Nephron (organoid): ENCODE data around the gene GPR162.
A peak's percentile ranks its signal among the peaks of the same experiment; 100 is the strongest.

Experiments used
- H3K27ac Mint-ChIP-seq, 3 experiments: 2 replicates each; pipeline ENCODE4 v1.8.0; 2020; ENCODE audit warnings: mixed read lengths in 3 of 3, mild to moderate bottlenecking in 2 of 3, moderate library complexity in 1 of 3
- H3K27me3 Mint-ChIP-seq: 2 replicates; pipeline ENCODE4 v1.8.0; 2021; ENCODE audit warnings: low read depth, mild to moderate bottlenecking, moderate library complexity, mixed read lengths
- H3K36me3 Mint-ChIP-seq: 2 replicates; pipeline ENCODE4 v1.8.0; 2020; ENCODE audit warnings: low read depth, mixed read lengths
- H3K4me1 Mint-ChIP-seq: 2 replicates; pipeline ENCODE4 v1.8.0; 2020; ENCODE audit warnings: mixed read lengths
- H3K4me3 Mint-ChIP-seq, 3 experiments: 2 replicates each; pipeline ENCODE4 v1.8.0; 2020; ENCODE audit warnings: mild to moderate bottlenecking in 3 of 3, mixed read lengths in 3 of 3, moderate library complexity in 2 of 3
- H3K9me3 Mint-ChIP-seq: 2 replicates; pipeline ENCODE4 v1.8.0; 2020; ENCODE audit warnings: mixed read lengths
- TF ChIP-seq, protein P1 (sequence below), 3 experiments: fragments of 200-600 bp; sonication (generic); IDR thresholded peaks; one replicate each; pipeline ENCODE4 v1.5.0; 2021; ENCODE audit warnings: antibody characterized with exemption in 3 of 3; ENCODE audit not compliant: unreplicated experiment in 3 of 3

The GPR162 gene

GRCh38 chr12:6855322-6855721 is 33.7 kb downstream of the GPR162 start:
- Mint-ChIP-seq H3K9me3 (no peaks in the 10 kb centered on the region), H3K4me1 (peaks cover 21% of the 10 kb centered on the region), H3K4me3 (peak overlapping the region in 1 of 3 experiments; percentile 26), H3K27me3 (peaks cover 3% of the 10 kb centered on the region), H3K27ac (no peak overlapping the region), H3K36me3 (peaks cover 45% of the 10 kb centered on the region)
- TF ChIP-seq, protein P1, sequence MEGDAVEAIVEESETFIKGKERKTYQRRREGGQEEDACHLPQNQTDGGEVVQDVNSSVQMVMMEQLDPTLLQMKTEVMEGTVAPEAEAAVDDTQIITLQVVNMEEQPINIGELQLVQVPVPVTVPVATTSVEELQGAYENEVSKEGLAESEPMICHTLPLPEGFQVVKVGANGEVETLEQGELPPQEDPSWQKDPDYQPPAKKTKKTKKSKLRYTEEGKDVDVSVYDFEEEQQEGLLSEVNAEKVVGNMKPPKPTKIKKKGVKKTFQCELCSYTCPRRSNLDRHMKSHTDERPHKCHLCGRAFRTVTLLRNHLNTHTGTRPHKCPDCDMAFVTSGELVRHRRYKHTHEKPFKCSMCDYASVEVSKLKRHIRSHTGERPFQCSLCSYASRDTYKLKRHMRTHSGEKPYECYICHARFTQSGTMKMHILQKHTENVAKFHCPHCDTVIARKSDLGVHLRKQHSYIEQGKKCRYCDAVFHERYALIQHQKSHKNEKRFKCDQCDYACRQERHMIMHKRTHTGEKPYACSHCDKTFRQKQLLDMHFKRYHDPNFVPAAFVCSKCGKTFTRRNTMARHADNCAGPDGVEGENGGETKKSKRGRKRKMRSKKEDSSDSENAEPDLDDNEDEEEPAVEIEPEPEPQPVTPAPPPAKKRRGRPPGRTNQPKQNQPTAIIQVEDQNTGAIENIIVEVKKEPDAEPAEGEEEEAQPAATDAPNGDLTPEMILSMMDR (IDR thresholded peaks at IDR 0.05; ENCODE audit: unreplicated experiment in 3 of 3) = no peak

- Mint-ChIP-seq H3K27me3 (peaks cover 3% of the 10 kb centered on the region), H3K4me3 (no peak overlapping the region), H3K9me3 (no peaks in the 10 kb centered on the region), H3K27ac (no peak overlapping the region), H3K36me3 (peaks cover 65% of the 10 kb centered on the region), H3K4me1 (peaks cover 4% of the 10 kb centered on the region)
- TF ChIP-seq, protein P1 (IDR thresholded peaks at IDR 0.05; ENCODE audit: unreplicated experiment in 3 of 3) = no peak
These were observed 37.2 kb downstream of the GPR162 start for GRCh38 chr12:6858799-6859198.

DNA sequence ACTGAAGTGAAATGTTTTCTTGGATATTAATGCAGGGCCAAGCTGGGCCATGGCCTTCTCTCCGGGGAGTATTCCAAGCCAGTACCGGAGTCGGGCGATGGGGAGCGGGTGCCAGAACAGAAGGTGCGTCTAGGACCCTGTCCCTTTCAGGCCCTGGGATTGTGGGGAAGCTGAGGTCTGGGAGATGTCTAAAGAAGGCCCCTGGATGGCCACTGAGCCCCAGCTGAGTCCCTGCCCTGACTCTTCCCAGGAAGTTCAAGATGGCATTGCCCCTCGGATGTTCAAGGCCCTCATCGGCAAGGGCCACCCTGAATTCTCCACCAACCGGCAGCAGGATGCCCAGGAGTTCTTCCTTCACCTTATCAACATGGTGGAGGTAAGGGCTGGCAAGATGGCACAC is 38.5 kb downstream of the GPR162 start:
- Mint-ChIP-seq H3K27me3 (peaks cover 3% of the 10 kb centered on the region), H3K36me3 (peaks cover 70% of the 10 kb centered on the region), H3K27ac (no peak overlapping the region)

DNA sequence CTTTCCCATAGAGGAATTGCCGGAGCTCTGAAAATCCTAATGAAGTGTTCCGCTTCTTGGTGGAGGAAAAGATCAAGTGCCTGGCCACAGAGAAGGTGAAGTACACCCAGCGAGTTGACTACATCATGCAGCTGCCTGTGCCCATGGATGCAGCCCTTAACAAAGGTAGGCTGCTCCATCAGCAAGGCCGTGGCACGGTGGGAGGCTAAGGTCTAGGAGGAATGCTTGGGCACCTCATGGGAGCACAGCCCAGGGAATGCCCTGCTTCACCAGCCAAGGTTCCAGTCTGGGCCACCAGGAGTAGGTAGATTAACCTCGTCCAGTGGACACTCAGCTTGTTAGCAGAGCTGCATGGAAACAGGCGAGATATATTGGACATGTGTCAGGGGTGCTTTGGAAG is 39.3 kb downstream of the GPR162 start:
- Mint-ChIP-seq H3K4me1 (no peaks in the 10 kb centered on the region), H3K4me3 (no peak overlapping the region), H3K9me3 (no peaks in the 10 kb centered on the region), H3K36me3 (peaks cover 74% of the 10 kb centered on the region), H3K27ac (no peak overlapping the region), H3K27me3 (peaks cover 3% of the 10 kb centered on the region)
- TF ChIP-seq, protein P1 (IDR thresholded peaks at IDR 0.05; ENCODE audit: unreplicated experiment in 3 of 3) = no peak

More for the DNA sequence above, 38.5 kb downstream of the GPR162 start:
- H3K4me3 Mint-ChIP-seq = no peak overlapping the region
- H3K9me3 Mint-ChIP-seq = no peaks in the 10 kb centered on the region
- no peaks in the 10 kb centered on the region for H3K4me1 Mint-ChIP-seq
- TF ChIP-seq, protein P1 (IDR thresholded peaks at IDR 0.05; ENCODE audit: unreplicated experiment in 3 of 3) = no peak

DNA sequence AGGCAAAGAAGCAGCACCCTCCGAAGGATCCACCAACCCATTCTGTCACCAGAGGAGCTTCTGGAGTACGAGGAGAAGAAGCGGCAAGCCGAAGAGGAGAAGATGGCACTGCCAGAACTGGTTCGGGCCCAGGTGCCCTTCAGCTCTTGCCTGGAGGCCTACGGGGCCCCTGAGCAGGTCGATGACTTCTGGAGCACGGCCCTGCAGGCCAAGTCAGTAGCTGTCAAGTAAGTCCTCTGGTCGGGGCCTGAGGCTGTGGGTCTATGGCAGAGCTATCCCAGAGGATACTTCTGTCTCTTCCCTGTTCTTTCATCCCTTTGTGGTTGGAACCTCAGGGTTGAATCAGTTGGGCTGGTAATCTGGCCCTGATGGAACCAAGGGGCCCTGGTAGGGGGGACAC is 39.8 kb downstream of the GPR162 start:
- H3K27ac Mint-ChIP-seq = no peak overlapping the region
- TF ChIP-seq, protein P1 (IDR thresholded peaks at IDR 0.05; ENCODE audit: unreplicated experiment in 3 of 3) = no peak
- no peak overlapping the region for H3K4me3 Mint-ChIP-seq
- H3K9me3 Mint-ChIP-seq = no peaks in the 10 kb centered on the region
- peaks cover 2% of the 10 kb centered on the region for H3K4me1 Mint-ChIP-seq
- peaks cover 3% of the 10 kb centered on the region for H3K27me3 Mint-ChIP-seq
- H3K36me3 Mint-ChIP-seq = peaks cover 73% of the 10 kb centered on the region

DNA sequence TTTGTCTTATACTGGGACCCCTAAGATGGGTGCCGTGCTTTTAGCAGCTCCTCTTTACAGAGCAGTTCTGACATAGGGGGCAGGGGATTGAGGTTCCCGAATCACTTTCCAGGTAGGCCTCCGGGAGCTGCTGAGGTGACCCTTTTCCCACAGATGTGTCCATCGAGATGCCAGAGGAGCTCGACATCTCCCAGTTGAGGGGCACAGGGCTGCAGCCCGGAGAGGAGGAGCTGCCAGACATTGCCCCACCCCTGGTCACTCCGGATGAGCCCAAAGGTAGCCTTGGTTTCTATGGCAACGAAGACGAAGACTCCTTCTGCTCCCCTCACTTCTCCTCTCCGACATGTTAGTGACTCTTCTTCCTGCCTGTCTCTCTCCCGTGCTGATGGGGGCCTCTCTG is 41.4 kb downstream of the GPR162 start:
- TF ChIP-seq, protein P1 (IDR thresholded peaks at IDR 0.05; ENCODE audit: unreplicated experiment in 3 of 3) = no peak
- H3K36me3 Mint-ChIP-seq = peaks cover 61% of the 10 kb centered on the region
- no peak overlapping the region for H3K4me3 Mint-ChIP-seq
- no peak overlapping the region for H3K27ac Mint-ChIP-seq
- H3K27me3 Mint-ChIP-seq = peaks cover 3% of the 10 kb centered on the region
- peaks cover 5% of the 10 kb centered on the region for H3K4me1 Mint-ChIP-seq
- no peaks in the 10 kb centered on the region for H3K9me3 Mint-ChIP-seq
